ENCODE results near the gene PKDREJ. TPM values are rescaled to one million over a fixed set of nuclear protein-coding genes. Genes with fewer than 3 reads are reported as not detected.
"Not testable (repeated sequence)": the region's sequence is repeated elsewhere in the genome, so short reads cannot be mapped to it uniquely, and the experiment has no call there.

Gene PKDREJ
- total RNA-seq (2022) (not detected in 2 replicates), Bru-seq, nascent RNA (not detected), BruChase-seq, experiment 1, labeled RNA remaining after a 6-hour chase (not detected), BruChase-seq, experiment 2, labeled RNA remaining after a 2-hour chase (not detected)
- long read RNA-seq, result 0 reads

- H3K9me3 Mint-ChIP-seq (ENCODE audit: unreplicated experiment), result no peaks in the 10 kb centered on the region
- peaks cover 32% of the 10 kb centered on the region for H3K27me3 Mint-ChIP-seq (ENCODE audit: insufficient read depth, unreplicated experiment)
Measured at GRCh38 chr22:46263216-46263590, at the start of gene PKDREJ. Gene PKDREJ (minus strand): TSS chr22:46263343. CDS start chr22:46263322, 21 bp downstream.

GRCh38 chr22:46312848-46313247 lies 49.7 kb upstream of the PKDREJ start:
- intact Hi-C loops (cut with micrococcal nuclease); H3K27me3 Mint-ChIP-seq (ENCODE audit: insufficient read depth, unreplicated experiment); H3K9me3 Mint-ChIP-seq (ENCODE audit: unreplicated experiment); H3K4me3 Mint-ChIP-seq (ENCODE audit: unreplicated experiment); H3K4me1 Mint-ChIP-seq (ENCODE audit: insufficient read depth, unreplicated experiment); BruUV-seq (replicated peaks); DNase-seq (ENCODE audit: unreplicated experiment); POLR2A ChIA-PET; H3K27ac Mint-ChIP-seq (ENCODE audit: low read depth, unreplicated experiment): not testable (repeated sequence)
- CTCF ChIA-PET, result interaction anchor here (0.8 to 11.2 kb wide), 7 partner anchors 9 to 318 kb away, joined by 3 to 157 read pairs (median 5); no protein-coding TSS in a partner anchor
- H3K36me3 Mint-ChIP-seq (ENCODE audit: insufficient read depth, unreplicated experiment), result peaks cover 17% of the 10 kb centered on the region

More at GRCh38 chr22:46263216-46263590, at the start of gene PKDREJ:
- ChIA-PET POLR2A (no interaction called here), CTCF (no interaction called here)
- Mint-ChIP-seq H3K4me1 (ENCODE audit: insufficient read depth, unreplicated experiment) (peaks cover 5% of the 10 kb centered on the region), H3K36me3 (ENCODE audit: insufficient read depth, unreplicated experiment) (no peaks in the 10 kb centered on the region), H3K27ac (ENCODE audit: low read depth, unreplicated experiment) (no peak within 1 kb of the TSS), H3K4me3 (ENCODE audit: unreplicated experiment) (no peak within 1 kb of the TSS)
- no peak for DNase-seq (ENCODE audit: unreplicated experiment)
- no peak for TF ChIP-seq CTCF (IDR thresholded peaks at IDR 0.05; ENCODE audit: unreplicated experiment)
- BruUV-seq (replicated peaks), result no TSS peak
- intact Hi-C loops (cut with micrococcal nuclease), result no loop called here

- no peak for DNase-seq (ENCODE audit: unreplicated experiment)
- H3K9me3 Mint-ChIP-seq (ENCODE audit: unreplicated experiment), result no peaks in the 10 kb centered on the region
- CTCF ChIA-PET, result interaction anchor here (0.7 to 11.2 kb wide), 7 partner anchors 191 to 883 kb away, joined by 3 to 157 read pairs (median 4); no protein-coding TSS in a partner anchor
- TF ChIP-seq CTCF (IDR thresholded peaks at IDR 0.05; ENCODE audit: unreplicated experiment), result no peak
- H3K4me3 Mint-ChIP-seq (ENCODE audit: unreplicated experiment), result no peak overlapping the region
- no peaks in the 10 kb centered on the region for H3K27me3 Mint-ChIP-seq (ENCODE audit: insufficient read depth, unreplicated experiment)
- intact Hi-C loops (cut with micrococcal nuclease), result no loop called here
- BruUV-seq (replicated peaks), result no TSS peak
- H3K36me3 Mint-ChIP-seq (ENCODE audit: insufficient read depth, unreplicated experiment), result peaks cover 17% of the 10 kb centered on the region
- H3K27ac Mint-ChIP-seq (ENCODE audit: low read depth, unreplicated experiment), result no peak overlapping the region
- no peaks in the 10 kb centered on the region for H3K4me1 Mint-ChIP-seq (ENCODE audit: insufficient read depth, unreplicated experiment)
- POLR2A ChIA-PET, result interaction anchor here (0.5 to 0.7 kb wide), 2 partner anchors 229 to 1752 kb away, joined by 3 read pairs; no protein-coding TSS in a partner anchor
Measured at GRCh38 chr22:46312056-46312455, 48.9 kb upstream of the PKDREJ start.

- TF ChIP-seq CTCF (IDR thresholded peaks at IDR 0.05; ENCODE audit: unreplicated experiment), result no peak
- CTCF ChIA-PET, result interaction anchor here (0.8 to 11.2 kb wide), 4 partner anchors 65 to 303 kb away, joined by 3 to 157 read pairs (median 8); no protein-coding TSS in a partner anchor
Measured at GRCh38 chr22:46309526-46310085, 46.5 kb upstream of the PKDREJ start.

More at GRCh38 chr22:46309526-46310085, 46.5 kb upstream of the PKDREJ start:
- Mint-ChIP-seq H3K4me3 (ENCODE audit: unreplicated experiment) (no peak overlapping the region), H3K27me3 (ENCODE audit: insufficient read depth, unreplicated experiment) (no peaks in the 10 kb centered on the region), H3K4me1 (ENCODE audit: insufficient read depth, unreplicated experiment) (no peaks in the 10 kb centered on the region), H3K9me3 (ENCODE audit: unreplicated experiment) (no peaks in the 10 kb centered on the region), H3K36me3 (ENCODE audit: insufficient read depth, unreplicated experiment) (peaks cover 12% of the 10 kb centered on the region), H3K27ac (ENCODE audit: low read depth, unreplicated experiment) (no peak overlapping the region)
- POLR2A ChIA-PET, result interaction anchor here (0.9 kb wide), 1 partner anchor 26 kb away, joined by 3 read pairs; the partner anchor contains the start of gene TRMU
- no TSS peak for BruUV-seq (replicated peaks)
- DNase-seq (ENCODE audit: unreplicated experiment), result no peak
- intact Hi-C loops (cut with micrococcal nuclease), result no loop called here
